HG03457 (cell line): ENCODE results near the gene KBTBD4.
"Not testable (repeated sequence)": the region's sequence is repeated elsewhere in the genome, so short reads cannot be mapped to it uniquely, and the experiment has no call there.

Experiments used
- ATAC-seq: cut with Tn5 transposase; IDR thresholded peaks from one replicate; pipeline ENCODE4 v1.9.1; 2021; ENCODE audit warnings: moderate number of reproducible peaks; ENCODE audit not compliant: unreplicated experiment

KBTBD4 gene

GRCh38 chr11:47562393-47562792, 16.4 kb downstream of the KBTBD4 start:
- not testable (repeated sequence) for ATAC-seq

DNA sequence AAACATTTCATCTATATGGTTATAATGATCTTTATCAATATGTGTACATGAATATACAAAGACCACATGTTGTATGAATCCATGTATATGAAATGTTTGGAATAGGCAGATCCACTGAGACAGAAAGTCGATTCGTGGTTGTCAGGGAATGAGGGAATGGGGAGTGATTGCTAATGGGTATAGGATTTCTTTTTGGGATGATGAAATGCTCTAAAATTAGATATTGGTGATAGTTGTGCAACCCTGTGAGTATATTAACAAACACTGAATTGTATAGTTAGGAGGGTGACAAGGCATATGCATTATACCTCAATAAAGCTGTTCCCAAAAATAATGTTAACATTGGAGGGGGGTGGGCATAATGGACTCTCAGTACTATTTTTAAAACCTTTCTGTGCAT, 18.3 kb downstream of the KBTBD4 start:
- no peak for ATAC-seq

GRCh38 chr11:47558695-47559094, 20.1 kb downstream of the KBTBD4 start:
- no peak for ATAC-seq

DNA sequence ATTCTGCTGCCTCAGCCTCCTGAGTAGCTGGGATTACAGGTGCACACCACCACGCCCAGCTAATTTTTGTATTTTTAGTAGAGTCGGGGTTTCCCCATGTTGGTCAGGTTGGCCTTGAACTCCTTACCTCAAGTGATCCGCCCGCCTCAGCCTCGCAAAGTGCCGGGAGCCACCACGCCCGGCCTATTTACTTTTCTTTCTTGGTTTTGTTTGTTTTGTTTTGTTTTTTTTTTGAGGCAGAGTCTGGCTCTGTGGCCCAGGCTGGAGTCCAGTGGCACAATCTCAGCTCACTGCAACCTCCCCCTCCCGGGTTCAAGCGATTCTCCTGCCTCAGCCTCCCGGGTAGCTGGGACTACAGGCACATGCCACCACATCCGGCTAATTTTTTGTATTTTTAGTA, 21.8 kb downstream of the KBTBD4 start:
- ATAC-seq, result not testable (repeated sequence)

DNA sequence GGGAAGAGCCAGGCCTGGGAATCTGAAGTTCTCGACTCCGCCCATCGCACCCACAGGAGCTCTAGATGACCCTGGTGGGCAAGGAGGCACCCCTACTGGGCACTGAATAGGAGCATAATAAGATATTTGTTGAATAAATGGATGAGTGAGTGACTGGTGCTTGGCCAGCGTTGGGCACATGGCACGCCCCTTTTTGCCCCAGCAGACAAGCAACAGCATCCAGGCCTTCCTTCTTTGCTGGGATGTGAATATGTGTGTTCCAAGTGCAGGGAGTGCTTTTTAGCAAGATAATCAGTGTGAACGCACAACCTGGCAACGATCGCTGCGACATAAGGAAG, 25.4 kb downstream of the KBTBD4 start:
- peak; percentile 16 for ATAC-seq

DNA sequence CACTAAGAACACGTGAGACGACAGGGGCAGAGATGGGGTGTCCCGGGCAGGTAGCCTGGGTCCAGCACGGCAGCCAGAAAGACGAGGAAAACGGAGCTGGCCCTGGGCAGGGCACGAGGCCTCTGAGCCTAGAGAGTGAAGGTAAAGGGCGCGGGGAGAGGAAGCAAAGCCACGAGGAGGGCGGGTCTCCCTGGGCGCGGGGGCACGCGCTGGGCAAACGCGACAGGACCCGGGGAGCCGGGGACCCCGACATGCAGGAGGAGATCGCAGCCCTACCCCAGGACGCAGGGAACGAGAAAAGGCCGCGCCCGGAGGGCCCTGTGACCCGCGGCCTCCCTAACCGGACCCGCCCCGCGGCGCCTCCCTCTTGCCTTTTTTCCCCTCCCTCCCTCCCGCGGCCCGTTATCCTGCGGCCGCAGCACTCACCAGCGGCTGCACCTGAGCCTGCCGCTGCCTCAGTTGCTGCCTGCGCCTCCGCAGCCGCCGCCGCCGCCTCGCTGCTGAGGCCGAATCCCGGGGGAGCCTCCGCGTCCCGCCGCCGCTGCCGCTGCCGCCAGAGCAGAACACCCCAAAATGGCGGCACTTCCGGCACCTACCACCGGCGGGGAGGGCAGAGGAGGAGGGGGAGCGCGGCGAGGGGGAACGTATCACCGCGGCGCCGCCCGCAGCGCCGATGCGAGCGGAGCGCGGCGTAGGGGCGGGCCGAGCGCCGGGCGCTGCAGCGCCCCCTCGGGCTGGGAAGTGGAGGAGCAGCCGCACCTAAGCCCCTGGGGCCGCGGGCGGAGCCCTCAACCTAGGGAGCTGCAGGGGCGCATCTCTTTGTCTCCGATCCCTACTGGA, 26.0 kb downstream of the KBTBD4 start, which contains the start of gene CELF1:
CELF1 (minus strand) TSS at position 567 of the 840 bp plus-strand sequence. CDS start 53,609 bp downstream, outside the sequence.
- peak; percentile 88 for ATAC-seq

GRCh38 chr11:47552056-47552565, 26.7 kb downstream of the KBTBD4 start:
- ATAC-seq, result no peak

DNA sequence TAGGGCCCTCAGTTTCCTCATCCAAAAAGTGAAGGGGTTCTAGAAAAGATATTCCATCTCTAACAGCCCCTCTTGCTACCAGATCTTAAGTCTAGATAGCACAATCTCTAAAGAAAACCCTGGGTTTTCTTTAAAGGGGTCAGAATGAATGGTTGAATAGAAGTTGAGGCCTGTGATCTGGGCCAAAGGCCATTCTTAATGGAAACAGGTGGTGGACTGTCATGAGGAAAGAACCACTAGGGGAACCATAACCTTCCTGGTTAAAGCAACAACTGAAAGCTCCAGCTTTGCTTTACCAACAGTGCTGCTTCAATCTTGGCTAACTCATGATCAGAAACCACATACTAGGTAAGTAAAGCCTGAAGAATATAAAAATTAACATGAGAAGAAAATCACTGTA, 27.7 kb downstream of the KBTBD4 start:
- no peak for ATAC-seq

DNA sequence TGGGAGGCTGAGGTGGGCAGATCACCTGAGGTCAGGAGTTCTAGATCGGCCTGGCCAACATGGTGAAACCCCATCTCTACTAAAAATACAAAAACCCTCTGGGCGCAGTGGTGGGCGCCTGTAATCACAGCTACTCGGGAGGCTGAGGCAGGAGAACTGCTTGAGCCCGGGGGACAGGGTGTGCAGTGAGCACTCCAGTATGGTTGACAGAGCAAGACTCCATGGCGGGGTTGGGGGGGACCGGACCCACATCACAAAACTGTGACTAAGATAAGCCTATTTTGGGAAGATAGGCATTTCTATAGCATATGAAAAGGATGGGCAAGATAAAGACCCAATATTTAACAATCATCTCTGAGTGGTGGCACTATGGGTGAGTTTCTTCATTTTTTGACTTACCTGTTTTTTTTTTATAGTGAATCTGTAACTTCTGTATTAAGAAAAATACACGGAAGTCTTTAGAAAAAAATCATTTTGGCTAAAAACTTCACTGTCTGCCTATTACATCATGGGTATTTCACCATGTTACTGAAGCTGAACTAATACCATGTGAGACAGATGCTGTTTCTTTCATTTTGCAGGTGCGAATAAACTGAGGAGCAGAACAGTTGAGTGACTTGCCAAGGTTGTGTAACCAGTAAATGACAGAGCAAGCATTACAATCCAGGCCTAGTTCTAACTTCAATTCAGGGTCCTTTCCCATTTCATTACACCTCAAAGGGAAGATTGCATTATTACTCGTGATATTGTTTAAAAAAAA, 28.3 kb downstream of the KBTBD4 start:
- ATAC-seq, result no peak

DNA sequence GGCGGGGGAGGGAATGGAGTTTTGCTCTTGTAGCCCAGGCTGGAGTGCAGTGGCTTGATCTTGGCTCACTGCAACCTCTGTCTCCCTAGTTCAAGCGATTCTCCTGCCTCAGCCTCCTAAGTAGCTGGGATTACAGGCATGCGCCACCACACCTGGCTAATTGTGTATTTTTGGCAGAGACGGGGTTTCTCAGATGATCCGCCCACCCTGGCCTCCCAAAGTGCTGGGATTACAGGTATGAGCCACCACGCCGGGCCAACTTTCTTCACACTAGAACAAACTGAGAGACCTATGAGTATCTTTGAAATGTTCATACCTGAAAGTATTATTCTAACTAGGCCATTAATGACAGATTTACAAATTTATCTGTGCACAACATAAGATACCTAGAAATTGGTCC, 32.5 kb downstream of the KBTBD4 start:
- not testable (repeated sequence) for ATAC-seq

DNA sequence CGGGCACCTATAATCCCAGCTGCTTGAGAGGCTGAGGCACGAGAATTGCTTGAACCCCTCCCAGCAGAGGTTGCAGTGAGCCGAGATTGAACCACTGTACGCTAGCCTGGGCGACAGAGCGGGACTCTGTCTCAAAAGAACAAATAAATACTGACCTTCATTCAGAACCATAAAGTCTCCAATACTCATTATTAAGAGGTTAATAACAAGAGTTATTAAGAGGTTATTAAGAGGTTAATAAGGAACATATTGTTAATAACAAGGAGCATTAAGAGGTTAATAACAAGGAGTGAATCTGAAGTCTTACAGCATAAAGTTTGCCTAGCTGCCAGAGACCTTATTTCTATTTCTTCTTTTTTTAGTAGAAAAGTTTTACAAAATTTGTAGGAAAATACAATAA, 33.5 kb downstream of the KBTBD4 start:
- ATAC-seq, result no peak

- no peak for ATAC-seq
These were observed 37.7 kb downstream of the KBTBD4 start for GRCh38 chr11:47541070-47541469.

DNA sequence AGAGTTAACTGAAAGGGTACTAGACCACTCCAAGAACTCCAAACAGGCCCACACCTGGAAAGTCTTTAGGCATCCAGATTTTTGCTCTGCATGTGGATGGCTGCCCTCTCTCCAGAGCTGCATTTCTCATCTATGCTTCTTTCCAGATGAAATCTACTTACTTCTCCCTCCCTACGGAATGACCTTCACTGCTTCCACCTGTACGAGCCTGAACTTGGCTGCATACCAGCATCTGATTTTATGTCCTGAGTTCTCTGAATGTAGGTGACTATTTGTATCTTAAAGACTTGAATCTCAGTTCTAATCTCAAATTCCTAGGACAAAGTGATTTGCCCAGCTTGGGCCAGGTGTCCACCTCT, 39.1 kb downstream of the KBTBD4 start:
- no peak for ATAC-seq

- no peak for ATAC-seq
These were observed 39.8 kb downstream of the KBTBD4 start for GRCh38 chr11:47538741-47539565.

GRCh38 chr11:47536915-47537314, 41.9 kb downstream of the KBTBD4 start:
- no peak for ATAC-seq

DNA sequence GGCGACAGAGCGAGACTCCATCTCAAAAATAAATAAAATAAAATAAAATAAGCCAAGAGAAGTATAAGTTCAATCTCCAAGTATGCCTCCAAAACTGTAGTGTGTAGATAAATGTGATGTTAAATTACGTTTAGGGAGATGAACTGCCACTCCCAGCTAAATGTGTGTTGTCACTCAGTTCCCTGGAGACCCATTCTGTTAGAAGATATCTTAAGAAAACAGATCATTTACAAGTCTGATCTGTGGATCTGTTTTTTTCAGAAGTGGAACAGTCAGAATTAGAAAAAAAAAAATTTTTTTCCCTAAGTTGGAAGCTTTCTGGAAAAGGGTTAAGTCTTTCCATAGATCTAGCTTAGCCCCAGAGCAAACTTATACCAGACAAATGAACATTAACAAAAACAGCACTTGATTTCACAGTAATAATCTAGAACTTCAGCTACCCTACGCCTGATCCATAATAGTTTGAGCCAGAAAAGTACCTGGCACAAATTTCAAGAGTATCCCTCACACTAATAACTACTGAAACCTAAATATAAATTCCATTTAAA, 44.0 kb downstream of the KBTBD4 start:
- ATAC-seq, result no peak

DNA sequence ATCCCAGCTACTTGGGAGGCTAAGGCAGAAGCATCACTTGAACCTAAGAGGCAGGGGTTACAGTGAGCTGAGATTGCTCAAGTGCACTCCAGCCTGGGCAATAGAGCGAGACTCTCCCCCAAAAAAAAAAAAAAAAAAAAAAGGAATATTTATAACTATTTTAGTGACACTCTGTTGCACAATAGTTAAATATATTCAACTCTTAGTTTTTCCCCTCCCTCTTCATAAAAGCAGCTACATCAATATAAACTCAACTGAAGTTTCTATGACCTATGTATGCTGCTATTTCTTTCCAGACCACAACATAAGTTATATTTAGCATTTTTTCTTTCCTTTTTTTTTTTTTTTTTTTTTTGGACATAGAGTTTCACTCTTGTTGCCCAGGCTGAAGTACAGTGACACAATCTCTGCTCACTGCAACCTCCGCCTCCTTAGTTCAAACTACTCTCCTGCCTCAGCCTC, 45.0 kb downstream of the KBTBD4 start:
- ATAC-seq, result no peak

- ATAC-seq, result no peak
These were observed 46.1 kb downstream of the KBTBD4 start for GRCh38 chr11:47532597-47533213.

- no peak for ATAC-seq
These were observed 47.1 kb downstream of the KBTBD4 start for GRCh38 chr11:47531666-47532065.

DNA sequence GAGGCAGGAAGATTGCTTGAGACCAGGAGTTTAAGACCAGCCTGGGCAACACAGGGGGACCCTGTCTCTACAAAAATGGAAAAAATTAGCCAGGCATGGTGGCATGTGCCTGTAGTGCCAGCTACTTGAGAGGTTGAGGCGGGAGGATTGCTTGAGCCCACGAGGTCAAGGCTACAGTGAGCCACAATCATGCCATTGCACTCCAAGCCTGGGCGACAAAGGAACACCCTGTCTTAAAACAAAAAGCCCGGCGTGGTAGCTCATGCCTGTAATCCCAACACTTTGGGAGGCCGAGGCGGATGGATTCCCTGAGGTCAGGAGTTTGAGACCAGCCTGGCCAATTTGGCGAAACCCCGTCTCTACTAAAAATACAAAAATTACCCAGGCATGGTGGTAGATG, 48.0 kb downstream of the KBTBD4 start:
- ATAC-seq, result not testable (repeated sequence)
